SKM-1 (cell line): ENCODE results near the gene WASF3.
"Not testable (repeated sequence)": the region's sequence is repeated elsewhere in the genome, so short reads cannot be mapped to it uniquely, and the experiment has no call there.

Experiments used
- DNase-seq: peaks from one replicate; lab custom pipeline; 2025; ENCODE audit not compliant: unreplicated experiment; lab: John Stamatoyannopoulos, UW

The WASF3 gene

GRCh38 chr13:26626271-26626670 lies 68.8 kb downstream of the WASF3 start:
- no peak for DNase-seq

- DNase-seq: no peak
Measured at GRCh38 chr13:26628706-26629105, 71.2 kb downstream of the WASF3 start.

GRCh38 chr13:26629260-26629825 lies 71.9 kb downstream of the WASF3 start:
- DNase-seq: no peak

- not testable (repeated sequence) for DNase-seq
Measured at GRCh38 chr13:26635634-26636033, 78.2 kb downstream of the WASF3 start.

DNA sequence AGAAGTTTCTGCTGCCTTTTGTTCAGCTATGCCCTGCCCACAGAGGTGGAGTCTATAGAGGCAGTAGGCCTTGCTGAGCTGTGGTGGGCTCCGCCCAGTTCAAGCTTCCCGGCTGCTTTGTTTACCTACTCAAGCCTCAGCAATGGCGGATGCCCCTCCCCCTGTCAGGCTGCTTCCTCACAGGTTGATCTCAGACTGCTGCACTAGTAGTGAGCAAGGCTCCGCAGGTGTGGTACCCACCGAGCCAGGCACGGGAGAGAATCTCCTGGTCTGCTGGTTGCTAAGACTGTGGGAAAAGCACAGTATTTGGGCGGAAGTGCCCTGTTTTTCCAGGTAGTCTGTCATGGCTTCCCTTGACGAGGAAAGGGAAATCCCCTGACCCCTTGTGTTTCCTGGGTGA lies 78.6 kb downstream of the WASF3 start:
- DNase-seq: not testable (repeated sequence)

DNA sequence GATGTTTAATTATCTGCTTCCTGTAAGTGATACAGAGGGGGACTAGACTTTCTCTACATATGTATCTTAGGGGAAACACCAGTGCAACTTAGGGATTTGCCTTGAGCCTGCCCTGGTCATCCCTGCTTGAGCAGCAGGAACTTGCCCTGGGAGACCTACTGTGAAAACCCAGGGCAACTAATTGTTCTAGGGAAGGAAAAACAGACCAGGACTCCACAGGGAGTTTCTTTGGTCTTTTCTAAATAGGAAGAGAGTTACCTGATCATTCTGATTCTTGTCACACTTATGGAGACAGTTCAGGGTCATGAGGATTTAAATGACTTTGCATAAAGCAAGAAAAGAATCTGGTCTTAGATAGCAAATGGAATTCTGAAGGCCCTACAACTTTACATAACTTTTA lies 89.1 kb downstream of the WASF3 start:
- DNase-seq: no peak

DNA sequence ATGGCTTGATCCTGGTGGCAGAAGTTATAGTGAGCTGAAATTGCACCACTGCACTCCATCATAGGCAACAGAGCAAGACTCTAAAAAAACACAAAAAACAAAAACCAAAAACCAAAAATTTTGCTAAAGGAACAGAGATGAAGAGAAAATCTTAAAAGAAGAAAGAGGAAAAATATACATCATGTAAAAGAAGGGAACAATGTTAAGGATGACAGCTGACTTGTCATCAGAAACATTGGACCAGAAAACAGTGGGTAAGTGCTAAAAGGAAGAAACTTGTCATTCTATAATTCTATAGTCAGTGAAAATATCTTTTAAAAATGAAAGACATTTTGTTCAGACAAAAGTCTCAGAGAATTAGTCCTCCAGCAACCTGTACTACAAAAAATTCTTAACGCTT lies 93.8 kb downstream of the WASF3 start:
- DNase-seq: no peak

DNA sequence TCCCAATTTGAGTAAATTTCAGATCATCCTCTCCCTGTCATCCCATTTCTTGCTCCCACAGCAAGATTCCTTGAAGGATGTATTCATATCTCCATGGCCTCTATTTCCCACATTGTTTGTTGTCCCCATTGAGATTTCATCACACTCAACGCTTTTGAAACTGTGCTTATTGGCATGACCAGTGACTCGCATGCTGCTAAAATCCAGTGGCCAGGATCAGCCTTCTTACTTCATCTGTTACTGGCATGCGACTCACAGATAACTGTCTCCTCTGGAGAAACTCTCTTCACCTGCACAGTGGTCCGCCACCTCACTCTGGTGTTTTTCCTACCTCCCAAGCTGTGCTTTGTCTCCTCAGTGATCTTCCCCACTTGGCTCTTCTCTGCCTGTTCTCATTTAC lies 95.8 kb downstream of the WASF3 start:
- DNase-seq: no peak

DNA sequence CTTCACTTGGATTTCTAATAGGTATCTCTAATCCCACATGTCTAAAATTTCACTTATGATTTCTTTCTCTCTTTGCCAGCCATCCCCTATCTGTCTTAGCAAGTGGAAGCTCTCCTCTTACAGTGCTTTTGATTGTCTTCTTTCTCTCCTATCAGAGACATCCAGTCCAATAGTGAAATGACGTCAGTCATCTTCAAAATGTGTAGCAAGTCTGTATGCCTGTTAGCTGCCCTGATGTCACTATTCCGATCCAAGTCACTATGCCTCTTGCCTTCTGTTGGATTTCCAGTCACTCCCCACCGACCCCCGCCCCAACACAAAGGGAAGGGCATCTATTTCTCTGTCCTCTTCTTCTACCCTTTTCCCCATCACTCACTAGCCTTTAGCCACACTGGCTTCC lies 96.4 kb downstream of the WASF3 start:
- no peak for DNase-seq

DNA sequence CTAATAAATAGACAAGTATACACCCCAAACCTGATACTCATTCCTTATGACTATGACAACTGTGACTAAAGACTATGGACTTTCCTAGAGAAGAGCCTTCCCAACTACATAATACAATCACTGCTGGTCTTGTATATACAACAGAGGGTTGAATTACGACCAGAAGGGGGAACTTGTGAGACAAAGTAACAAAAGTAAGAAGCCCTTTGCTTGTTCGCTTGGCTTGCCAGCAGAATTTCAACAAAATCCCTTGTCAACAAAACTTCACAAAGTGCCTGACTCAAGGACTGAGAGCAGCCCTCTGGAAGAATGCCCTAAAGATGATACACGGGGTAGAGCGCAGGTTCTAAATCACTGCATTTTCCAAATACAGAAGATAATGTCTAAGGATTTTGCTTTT lies 99.4 kb downstream of the WASF3 start:
- no peak for DNase-seq

DNA sequence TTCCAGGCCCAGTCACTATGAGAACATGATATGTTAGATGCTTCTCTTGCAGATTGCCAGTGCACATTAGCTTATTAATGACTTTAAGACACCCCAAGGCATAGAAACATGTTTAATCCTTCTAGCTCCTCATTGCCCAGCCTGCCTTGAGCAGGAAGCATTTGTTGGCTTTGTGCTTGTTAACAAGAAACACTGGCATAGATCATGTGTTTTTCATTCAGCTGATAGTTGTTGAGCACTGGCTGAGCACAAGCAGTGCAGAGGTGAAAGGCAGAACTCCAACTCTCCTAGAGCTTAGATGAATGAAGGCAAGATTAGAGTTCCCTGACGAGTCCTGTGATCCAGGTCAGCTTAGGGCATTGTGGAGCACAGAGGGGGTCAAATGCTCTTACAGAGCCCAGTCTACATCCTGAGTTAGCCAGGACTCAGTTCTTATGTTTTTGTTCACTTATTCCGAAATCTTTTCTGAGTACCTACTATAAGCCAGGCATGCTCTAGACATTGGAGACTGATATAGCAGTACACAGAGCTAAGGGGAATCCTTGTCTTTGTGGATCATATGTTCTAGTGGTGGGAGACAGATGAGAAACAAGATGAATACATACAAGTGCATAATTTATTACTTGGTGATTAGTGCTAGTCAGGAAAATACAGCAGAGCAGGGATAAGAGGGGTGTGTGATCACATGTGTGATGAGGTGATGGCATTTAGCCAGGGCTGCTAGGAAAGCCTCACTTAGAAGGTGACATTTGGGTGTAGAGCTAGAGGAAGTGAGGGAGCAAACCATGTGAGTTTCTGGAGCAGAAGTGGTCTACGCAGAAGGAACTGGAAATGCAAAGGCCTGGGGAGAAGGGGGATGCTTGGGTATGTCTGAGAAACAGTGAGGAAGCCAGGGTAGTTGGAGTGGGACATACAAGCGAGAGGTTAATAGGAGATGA lies 101.2 kb downstream of the WASF3 start:
- DNase-seq: no peak

DNA sequence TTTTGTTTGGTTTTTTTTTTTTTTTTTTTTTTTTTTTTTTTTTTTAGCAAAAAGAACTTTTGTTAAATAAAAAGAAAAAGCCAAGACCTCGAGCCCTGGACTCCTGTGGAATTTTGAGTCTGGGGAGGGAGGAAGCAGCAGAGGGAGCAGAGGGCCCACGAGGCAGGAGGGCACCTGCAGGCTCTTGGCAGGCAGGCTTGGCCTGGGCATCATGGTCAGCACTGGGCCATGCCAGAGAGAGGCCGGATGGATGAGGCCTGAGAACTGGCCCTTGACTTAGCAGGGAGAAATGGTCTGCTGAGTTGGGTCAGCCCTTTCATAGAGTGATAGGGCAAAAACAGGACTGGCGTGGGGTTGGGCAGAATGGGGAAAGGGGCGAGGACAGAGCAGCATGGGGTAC lies 102.7 kb downstream of the WASF3 start:
- DNase-seq: no peak

GRCh38 chr13:26660766-26661165 lies 103.3 kb downstream of the WASF3 start:
- DNase-seq: no peak

GRCh38 chr13:26663791-26664190 lies 106.3 kb downstream of the WASF3 start:
- no peak for DNase-seq

- DNase-seq: no peak
Measured at GRCh38 chr13:26664286-26664685, 106.8 kb downstream of the WASF3 start.

GRCh38 chr13:26664876-26665275 lies 107.4 kb downstream of the WASF3 start:
- no peak for DNase-seq

DNA sequence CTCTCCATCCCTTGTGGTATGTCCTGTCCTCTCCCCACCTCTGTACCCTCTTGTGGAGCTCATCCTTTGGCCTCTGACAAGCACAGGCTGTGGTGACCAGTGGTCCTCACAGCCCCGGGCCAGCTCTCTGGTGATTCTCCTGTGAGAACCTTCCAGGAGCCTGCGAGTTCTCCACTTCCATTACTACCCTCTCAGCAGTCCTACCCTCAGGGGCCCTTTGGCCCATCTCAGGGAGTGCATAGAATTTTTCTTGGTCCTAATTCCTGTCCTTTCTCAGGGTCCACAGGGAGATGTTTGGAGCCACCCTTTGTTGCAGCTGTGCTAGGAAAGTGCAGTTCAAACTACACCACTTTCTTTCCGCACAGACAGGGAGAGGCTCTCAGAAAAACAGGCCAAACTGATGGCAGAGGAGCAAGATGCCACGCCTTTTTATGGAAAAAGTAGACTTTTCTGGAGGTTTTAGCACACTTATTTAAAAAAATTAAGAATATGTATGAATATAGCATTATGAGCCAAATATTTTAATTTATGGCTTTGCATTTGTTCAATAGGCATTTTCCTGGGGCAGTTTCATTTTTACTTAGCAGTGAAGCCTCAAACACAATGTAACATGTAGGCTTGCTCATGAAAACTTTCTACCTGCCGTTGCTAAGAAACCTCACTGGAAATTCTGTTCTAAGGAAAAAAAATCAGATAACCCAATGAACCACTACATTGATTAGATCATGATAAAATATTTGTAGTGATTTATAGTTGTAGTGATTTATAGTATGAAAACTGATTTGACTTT lies 111.1 kb downstream of the WASF3 start:
- DNase-seq: no peak

DNA sequence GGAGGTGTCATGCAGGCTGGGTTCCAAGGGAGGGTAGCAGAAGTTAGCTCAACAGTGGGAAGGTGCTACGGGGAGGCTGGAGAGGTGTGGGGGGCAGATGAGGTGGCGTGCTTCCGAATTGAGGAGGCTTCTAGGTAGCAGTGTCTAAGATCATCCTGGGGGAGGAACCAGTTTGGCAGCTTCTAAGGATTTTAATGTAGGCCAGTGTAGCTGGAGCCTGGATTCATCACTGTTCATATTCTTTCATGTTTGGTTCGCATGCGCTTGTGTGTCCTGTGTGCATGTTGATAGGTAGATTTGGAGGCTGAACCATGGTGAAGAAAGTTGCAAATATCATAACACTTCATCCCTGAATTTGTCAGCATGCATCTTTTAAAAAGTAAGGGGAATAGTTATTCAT lies 116.4 kb downstream of the WASF3 start:
- DNase-seq: no peak

GRCh38 chr13:26677156-26677555 lies 119.7 kb downstream of the WASF3 start:
- DNase-seq: no peak

DNA sequence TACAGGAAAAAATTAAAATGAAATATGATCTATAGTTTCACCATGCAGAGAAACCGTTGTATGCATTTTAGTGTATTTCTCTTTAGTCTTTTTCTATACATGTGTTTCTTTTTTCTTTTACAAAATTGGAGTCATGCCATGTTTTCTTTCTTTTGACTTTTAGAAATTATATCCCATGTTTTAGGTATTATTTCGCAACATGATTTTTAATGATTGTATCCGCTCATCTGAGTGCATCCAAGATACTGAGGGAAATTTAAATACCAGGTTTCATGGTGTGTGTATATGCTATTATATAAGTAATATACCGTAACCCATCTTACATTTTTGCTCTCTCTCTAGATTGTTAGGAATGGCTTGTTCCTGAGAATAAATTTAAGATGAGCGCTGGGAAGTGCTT lies 120.8 kb downstream of the WASF3 start:
- no peak for DNase-seq

- no peak for DNase-seq
Measured at GRCh38 chr13:26678796-26679195, 121.3 kb downstream of the WASF3 start.
